NCI-H2081 treated with DMSO at 0.1 percent for 48 hours (cell line): ENCODE results near the gene MAGEA2.
"Not testable (repeated sequence)": the region's sequence is repeated elsewhere in the genome, so short reads cannot be mapped to it uniquely, and the experiment has no call there.

Experiments used
- DNase-seq: peaks from one replicate; lab custom pipeline; 2025; lab: John Stamatoyannopoulos, UW

MAGEA2 gene

GRCh38 chrX:152753686-152754650 lies at the start of gene MAGEA2:
TSS of gene MAGEA2 (minus strand) at chrX:152753842. CDS start at chrX:152751363, 2,479 bp downstream.
- DNase-seq, result not testable (repeated sequence)

GRCh38 chrX:152798945-152799344 lies 45.3 kb upstream of the MAGEA2 start:
- no peak for DNase-seq

GRCh38 chrX:152787062-152787461 lies 33.4 kb upstream of the MAGEA2 start:
- not testable (repeated sequence) for DNase-seq

- DNase-seq, result not testable (repeated sequence)
Observed at GRCh38 chrX:152769549-152770289, 16.1 kb upstream of the MAGEA2 start, which contains the start of gene MAGEA6. TSS of gene MAGEA6 (minus strand) at chrX:152769689. CDS start at chrX:152767650, 2,039 bp downstream.

- not testable (repeated sequence) for DNase-seq
Observed at GRCh38 chrX:152766562-152766961, 12.9 kb upstream of the MAGEA2 start.

GRCh38 chrX:152761582-152761981 lies 7.9 kb upstream of the MAGEA2 start:
- DNase-seq, result not testable (repeated sequence)

GRCh38 chrX:152759544-152759943 lies 5.9 kb upstream of the MAGEA2 start:
- DNase-seq, result not testable (repeated sequence)

- DNase-seq, result not testable (repeated sequence)
Observed at GRCh38 chrX:152758918-152759317, 5.3 kb upstream of the MAGEA2 start, which contains the start of gene CSAG3. TSS of gene CSAG3 (plus strand) at chrX:152759218.

- DNase-seq, result not testable (repeated sequence)
Observed at GRCh38 chrX:152754871-152755270, 1.2 kb upstream of the MAGEA2 start.

GRCh38 chrX:152738560-152738959 lies 15.1 kb downstream of the MAGEA2 start:
- DNase-seq, result no peak

- DNase-seq, result not testable (repeated sequence)
Observed at GRCh38 chrX:152736528-152736927, 17.1 kb downstream of the MAGEA2 start.

GRCh38 chrX:152735860-152736511 lies 17.7 kb downstream of the MAGEA2 start:
- DNase-seq, result no peak

GRCh38 chrX:152735101-152735500 lies 18.5 kb downstream of the MAGEA2 start:
- no peak for DNase-seq

- not testable (repeated sequence) for DNase-seq
Observed at GRCh38 chrX:152734143-152734858, 19.3 kb downstream of the MAGEA2 start.

- DNase-seq, result peak; percentile 27
Observed at GRCh38 chrX:152733261-152733975, 20.2 kb downstream of the MAGEA2 start, which contains the start of the genes CSAG1 and MAGEA12. TSS of gene CSAG1 (minus strand) at chrX:152733721. CDS start at chrX:152732460, 1,261 bp downstream. TSS of gene MAGEA12 (plus strand) at chrX:152733757. CDS start at chrX:152736162, 2,405 bp downstream.

GRCh38 chrX:152725409-152725808 lies 28.2 kb downstream of the MAGEA2 start:
- DNase-seq, result no peak

- not testable (repeated sequence) for DNase-seq
Observed at GRCh38 chrX:152713815-152714787, 39.5 kb downstream of the MAGEA2 start, which contains the start of gene MAGEA2B. TSS of gene MAGEA2B (plus strand) at chrX:152714628. CDS start at chrX:152717107, 2,479 bp downstream.

- DNase-seq, result not testable (repeated sequence)
Observed at GRCh38 chrX:152713195-152713594, 40.4 kb downstream of the MAGEA2 start.

- not testable (repeated sequence) for DNase-seq
Observed at GRCh38 chrX:152709173-152709572, 44.5 kb downstream of the MAGEA2 start, which contains the start of gene CSAG2. TSS of gene CSAG2 (minus strand) at chrX:152709273. CDS start at chrX:152709112, 161 bp downstream.
